Mesothelial cell of epicardium (in vitro differentiated cells): Measurements from ENCODE around the gene PARN. TPM values are rescaled to one million over a fixed set of nuclear protein-coding genes. Genes with fewer than 3 reads are reported as not detected.
A peak's percentile ranks its signal among the peaks of the same experiment; 100 is the strongest.
"Not testable (repeated sequence)": the region's sequence is repeated elsewhere in the genome, so short reads cannot be mapped to it uniquely, and the experiment has no call there.

Experiments used
- DNase-seq, 2 experiments: peaks; one replicate each; pipeline ENCODE4 v3.0.0; 2021; ENCODE audit warnings: low spot score in 2 of 2; ENCODE audit not compliant: unreplicated experiment in 2 of 2
- H3K27ac Mint-ChIP-seq: 2 replicates; pipeline ENCODE4 v1.8.0; 2021; ENCODE audit warnings: mixed read lengths
- H3K27me3 Mint-ChIP-seq: 2 replicates; pipeline ENCODE4 v1.8.0; 2021; ENCODE audit warnings: low read depth, mixed read lengths
- H3K36me3 Mint-ChIP-seq: 2 replicates; pipeline ENCODE4 v1.8.0; 2021; ENCODE audit warnings: mixed read lengths
- H3K4me1 Mint-ChIP-seq: 2 replicates; pipeline ENCODE4 v1.8.0; 2021; ENCODE audit warnings: mixed read lengths
- H3K4me3 Mint-ChIP-seq: 2 replicates; pipeline ENCODE4 v1.8.0; 2021; ENCODE audit warnings: mild to moderate bottlenecking, moderate library complexity, mixed read lengths
- H3K9me3 Mint-ChIP-seq: 2 replicates; pipeline ENCODE4 v1.8.0; 2021; ENCODE audit warnings: mixed read lengths
- CTCF ChIP-seq: fragments of 200-600 bp; sonication (generic); IDR thresholded peaks from one replicate; pipeline ENCODE4 v1.5.0; 2021; ENCODE audit warnings: antibody characterized with exemption; ENCODE audit not compliant: unreplicated experiment
- total RNA-seq: library from RNA; stranded (reverse); gene quantifications from 3 replicates; pipeline ENCODE4 v1.2.1, GENCODE V29; 2021

PARN gene
- total RNA-seq, 1 donor from 2014 or later: 35.6 TPM

GRCh38 chr16:14600164-14600563 lies 29.9 kb downstream of the PARN start:
- Mint-ChIP-seq H3K9me3 (peaks cover 4% of the 10 kb centered on the region), H3K27me3 (no peaks in the 10 kb centered on the region), H3K4me3 (no peak overlapping the region), H3K27ac (no peak overlapping the region), H3K4me1 (no peaks in the 10 kb centered on the region), H3K36me3 (peaks cover 49% of the 10 kb centered on the region)
- no peak for DNase-seq
- peak; percentile 75 for TF ChIP-seq CTCF

- DNase-seq: no peak
- no peaks in the 10 kb centered on the region for H3K4me1 Mint-ChIP-seq
- peaks cover 48% of the 10 kb centered on the region for H3K36me3 Mint-ChIP-seq
- H3K27ac Mint-ChIP-seq: no peak overlapping the region
- no peaks in the 10 kb centered on the region for H3K9me3 Mint-ChIP-seq
- H3K4me3 Mint-ChIP-seq: no peak overlapping the region
- TF ChIP-seq CTCF: no peak
- no peaks in the 10 kb centered on the region for H3K27me3 Mint-ChIP-seq
These were observed 43.3 kb downstream of the PARN start for GRCh38 chr16:14586637-14587305.

GRCh38 chr16:14585287-14585686 lies 44.8 kb downstream of the PARN start:
- DNase-seq: no peak
- no peaks in the 10 kb centered on the region for H3K9me3 Mint-ChIP-seq
- TF ChIP-seq CTCF: no peak
- no peak overlapping the region for H3K4me3 Mint-ChIP-seq
- H3K36me3 Mint-ChIP-seq: peaks cover 47% of the 10 kb centered on the region
- no peak overlapping the region for H3K27ac Mint-ChIP-seq
- H3K27me3 Mint-ChIP-seq: no peaks in the 10 kb centered on the region
- H3K4me1 Mint-ChIP-seq: no peaks in the 10 kb centered on the region

- H3K27ac Mint-ChIP-seq, DNase-seq, H3K9me3 Mint-ChIP-seq, H3K27me3 Mint-ChIP-seq, H3K4me1 Mint-ChIP-seq, H3K4me3 Mint-ChIP-seq: not testable (repeated sequence)
- peaks cover 44% of the 10 kb centered on the region for H3K36me3 Mint-ChIP-seq
These were observed 49.1 kb downstream of the PARN start for GRCh38 chr16:14580926-14581325.

GRCh38 chr16:14579266-14579665 lies 50.8 kb downstream of the PARN start:
- H3K4me1 Mint-ChIP-seq: no peaks in the 10 kb centered on the region
- no peak overlapping the region for H3K27ac Mint-ChIP-seq
- H3K9me3 Mint-ChIP-seq: peaks cover 11% of the 10 kb centered on the region
- no peak for TF ChIP-seq CTCF
- H3K27me3 Mint-ChIP-seq: no peaks in the 10 kb centered on the region
- H3K36me3 Mint-ChIP-seq: peaks cover 60% of the 10 kb centered on the region
- DNase-seq: no peak
- H3K4me3 Mint-ChIP-seq: no peak overlapping the region

GRCh38 chr16:14576532-14576931 lies 53.5 kb downstream of the PARN start:
- Mint-ChIP-seq H3K4me3 (no peak overlapping the region), H3K9me3 (peaks cover 18% of the 10 kb centered on the region), H3K36me3 (peaks cover 57% of the 10 kb centered on the region), H3K27me3 (no peaks in the 10 kb centered on the region), H3K27ac (no peak overlapping the region), H3K4me1 (no peaks in the 10 kb centered on the region)
- no peak for DNase-seq
- TF ChIP-seq CTCF: no peak
